Astrocyte of the spinal cord (primary cell): ENCODE results near the gene PSMA7.

Experiments
- DNase-seq: peaks from one replicate; pipeline ENCODE4 v3.0.0; 2011; ENCODE audit warnings: low read depth, low spot score
- H3K4me3 ChIP-seq: 2 replicates; pipeline ENCODE4 v1.5.1; 2011; ENCODE audit warnings: low read depth, mild to moderate bottlenecking, low read length, moderate library complexity
- in situ Hi-C: cut with HindIII; loops from 2 replicates; pipeline ENCODE4 v1.10.0; 2017; ENCODE audit warnings: low sequenced_read_pairs
- TF ChIP-seq, protein P1 (sequence below): IDR thresholded peaks from 2 replicates; pipeline ENCODE4 v1.5.1; 2012; ENCODE audit warnings: low read depth, mild to moderate bottlenecking, low read length, inconsistent platforms

Gene PSMA7

GRCh38 chr20:62143957-62144825 lies 997 bp upstream of the PSMA7 start:
- peak; percentile 57 for DNase-seq
- peak overlapping the region; percentile 64 for H3K4me3 ChIP-seq
- in situ Hi-C loops = no loop called here
- TF ChIP-seq, protein P1, sequence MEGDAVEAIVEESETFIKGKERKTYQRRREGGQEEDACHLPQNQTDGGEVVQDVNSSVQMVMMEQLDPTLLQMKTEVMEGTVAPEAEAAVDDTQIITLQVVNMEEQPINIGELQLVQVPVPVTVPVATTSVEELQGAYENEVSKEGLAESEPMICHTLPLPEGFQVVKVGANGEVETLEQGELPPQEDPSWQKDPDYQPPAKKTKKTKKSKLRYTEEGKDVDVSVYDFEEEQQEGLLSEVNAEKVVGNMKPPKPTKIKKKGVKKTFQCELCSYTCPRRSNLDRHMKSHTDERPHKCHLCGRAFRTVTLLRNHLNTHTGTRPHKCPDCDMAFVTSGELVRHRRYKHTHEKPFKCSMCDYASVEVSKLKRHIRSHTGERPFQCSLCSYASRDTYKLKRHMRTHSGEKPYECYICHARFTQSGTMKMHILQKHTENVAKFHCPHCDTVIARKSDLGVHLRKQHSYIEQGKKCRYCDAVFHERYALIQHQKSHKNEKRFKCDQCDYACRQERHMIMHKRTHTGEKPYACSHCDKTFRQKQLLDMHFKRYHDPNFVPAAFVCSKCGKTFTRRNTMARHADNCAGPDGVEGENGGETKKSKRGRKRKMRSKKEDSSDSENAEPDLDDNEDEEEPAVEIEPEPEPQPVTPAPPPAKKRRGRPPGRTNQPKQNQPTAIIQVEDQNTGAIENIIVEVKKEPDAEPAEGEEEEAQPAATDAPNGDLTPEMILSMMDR = no peak

DNA sequence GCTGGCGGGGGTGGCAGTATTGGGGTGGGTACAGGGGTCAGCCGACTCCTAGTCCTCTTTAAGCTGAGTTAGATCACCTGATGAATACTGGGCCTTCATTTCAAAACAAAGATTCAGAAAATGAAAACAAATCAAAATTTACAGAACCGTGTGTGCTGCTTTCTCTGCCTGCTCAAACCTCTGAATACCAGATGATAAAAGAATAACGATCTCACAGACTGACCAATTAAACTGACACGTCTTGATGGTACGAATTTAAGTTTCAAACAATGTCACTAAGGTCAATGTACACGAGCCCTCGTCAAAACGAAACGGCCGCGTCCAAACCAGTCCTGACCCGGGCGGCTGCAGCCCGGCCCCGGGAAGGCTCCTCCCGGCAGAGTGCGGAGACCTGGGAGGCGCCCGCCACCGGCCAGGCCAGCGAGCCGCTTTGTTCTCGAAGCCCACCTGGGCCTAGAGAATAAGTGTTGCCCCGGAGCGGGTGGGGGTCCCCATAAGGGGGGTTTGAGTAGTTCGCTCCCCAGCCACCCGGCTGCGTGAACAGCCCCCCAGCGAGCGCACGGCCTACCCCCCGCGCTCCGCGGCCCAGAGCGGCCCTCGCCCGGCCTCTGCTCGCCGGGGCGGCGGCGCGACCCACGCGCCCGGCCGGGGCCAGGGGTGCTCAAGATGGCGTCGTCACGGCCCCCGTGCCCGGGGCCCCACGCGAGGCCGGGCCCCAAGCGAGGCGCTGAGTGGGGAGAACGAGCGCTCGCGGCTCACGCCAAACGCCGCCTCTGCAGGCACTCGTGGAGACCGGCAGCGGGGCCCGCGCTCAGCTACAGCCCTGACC lies 728 bp downstream of the PSMA7 start:
- peak overlapping the region; percentile 67 for H3K4me3 ChIP-seq
- in situ Hi-C loops = no loop called here
- TF ChIP-seq, protein P1 = no peak
- peak; percentile 7 for DNase-seq

DNA sequence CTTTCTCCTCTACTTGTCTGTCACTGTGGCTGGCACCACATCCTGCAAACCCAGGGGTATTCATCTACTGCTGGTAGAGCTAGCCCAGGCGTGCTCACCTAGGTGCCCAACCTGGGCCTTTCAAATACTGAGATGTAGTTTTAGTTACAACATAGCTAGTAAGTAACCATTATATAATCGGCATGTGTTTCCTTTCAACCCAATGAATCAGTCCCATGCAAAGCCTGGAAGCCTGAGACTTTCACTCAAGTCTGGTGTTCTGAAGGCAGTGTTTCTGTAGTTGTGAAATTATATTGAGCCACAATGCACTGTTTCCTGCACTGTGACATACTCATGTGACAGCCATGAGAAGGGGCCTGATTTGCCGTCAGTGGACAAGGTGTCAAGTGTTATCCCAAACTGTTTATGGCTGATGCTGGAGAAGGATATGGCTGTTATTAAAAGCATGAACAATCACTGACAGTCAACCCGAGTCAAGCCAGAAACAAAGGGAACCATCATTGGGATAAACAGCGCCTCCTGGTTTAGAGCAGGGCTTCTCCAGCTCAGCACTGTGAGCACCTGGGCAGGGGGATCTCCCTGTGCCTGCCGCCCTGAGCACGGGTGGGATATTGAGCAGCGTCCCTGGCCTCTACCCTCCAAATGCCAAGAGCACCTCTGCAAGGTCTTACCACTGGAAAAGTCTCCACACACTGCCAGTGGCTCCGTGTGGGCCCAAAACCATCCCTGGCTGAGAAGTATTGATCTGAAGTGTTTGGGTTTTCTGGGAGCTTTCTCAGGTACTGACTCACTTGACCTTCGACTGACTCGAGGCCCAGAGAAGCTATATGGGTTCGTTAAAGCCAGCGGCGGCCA lies 1.6 kb downstream of the PSMA7 start:
- peak; percentile 15 for DNase-seq
- in situ Hi-C loops = no loop called here
- TF ChIP-seq, protein P1 = peak; percentile 61
- peak overlapping the region; percentile 67 for H3K4me3 ChIP-seq

- no peak overlapping the region for H3K4me3 ChIP-seq
- TF ChIP-seq, protein P1 = no peak
- in situ Hi-C loops = no loop called here
- DNase-seq = no peak
Observed at GRCh38 chr20:62141043-62141396, 2.2 kb downstream of the PSMA7 start.

GRCh38 chr20:62139636-62140035 lies 3.6 kb downstream of the PSMA7 start:
- TF ChIP-seq, protein P1 = no peak
- no peak overlapping the region for H3K4me3 ChIP-seq
- no peak for DNase-seq
- in situ Hi-C loops = no loop called here

DNA sequence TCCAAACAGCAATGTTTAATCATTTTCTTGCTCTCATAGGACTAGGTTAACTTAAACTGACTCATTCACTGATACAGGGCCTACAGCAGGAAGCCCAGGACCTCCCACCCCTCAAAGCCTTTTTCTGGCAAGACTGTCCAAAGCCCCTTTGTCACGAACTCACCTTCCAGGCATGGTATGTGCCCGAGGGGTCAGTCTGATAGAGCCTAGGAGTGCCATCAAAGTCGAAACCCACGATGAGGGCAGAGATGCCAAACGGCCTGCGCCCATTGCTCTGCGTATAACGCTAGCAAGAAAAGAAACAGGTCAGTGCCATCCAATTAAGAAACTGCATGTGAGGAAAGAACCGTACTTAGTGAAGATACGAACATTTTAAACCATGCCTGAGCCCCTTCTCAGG lies 4.3 kb downstream of the PSMA7 start:
- no peak overlapping the region for H3K4me3 ChIP-seq
- in situ Hi-C loops = no loop called here
- no peak for DNase-seq
- TF ChIP-seq, protein P1 = no peak
